HepG2 (cell line): Measurements from ENCODE around the gene CAST. TPM values are rescaled to one million over a fixed set of nuclear protein-coding genes. Genes with fewer than 3 reads are reported as not detected.

Experiments used
- ATAC-seq: fragments of 200-7000 bp; cut with Tn5 transposase; 3 replicates; pipeline ENCODE4 v1.9.1; 2020; ENCODE audit warnings: mild to moderate bottlenecking, moderate library complexity
- BruUV-seq: library from RNA; stranded (reverse); fragments of 400-500 nt; replicated peaks from 2 replicates; lab custom pipeline; 2021; lab: Mats Ljungman, UMichigan
- CTCF ChIA-PET: fragments of 300-600 bp; formaldehyde crosslinking; extraction: SDS; loops from one replicate; lab custom pipeline; 2021; ENCODE audit warnings: low total read pairs, inconsistent platforms, low intra/inter-chr PET ratio; lab: Yijun Ruan, JAX
- POLR2A ChIA-PET: fragments of 350-600 bp; sonication (Branson Sonifier 250); formaldehyde crosslinking; loops from one replicate; lab custom pipeline; 2020; ENCODE audit warnings: antibody characterized with exemption, inconsistent platforms; lab: Yijun Ruan, JAX
- DNase-seq: peaks from one replicate; pipeline ENCODE4 v3.0.0-alpha.2; 2015; ENCODE audit warnings: low spot score
- FAIRE-seq: peaks from 3 replicates; lab custom pipeline; 2011; peaks lifted over from hg19 to GRCh38; lab: Jason Lieb, UNC
- H2AFZ ChIP-seq: one replicate; pipeline ENCODE4 v1.6.1; 2011; ENCODE audit warnings: low read length, inconsistent platforms
- H3K27ac ChIP-seq: fragments of 300-600 bp; 3 replicates; pipeline ENCODE4 v1.8.0; 2011; ENCODE audit warnings: mixed run types, mild to moderate bottlenecking, mixed read lengths, low read length, inconsistent platforms; ENCODE audit not compliant: insufficient read depth; ENCODE audit errors: extremely low read length
- H3K27me3 ChIP-seq, 2 experiments: fragments of 200-600 bp in 1 of 2; 2 replicates in 1 of 2; 3 replicates in 1 of 2; pipeline versions ENCODE4 v1.6.0 to v1.8.0; 2011; ENCODE audit warnings: low read length in 2 of 2, mild to moderate bottlenecking in 2 of 2, moderate library complexity in 2 of 2, inconsistent platforms in 1 of 2; ENCODE audit not compliant: insufficient read depth in 2 of 2, control insufficient read depth in 1 of 2
- H3K36me3 ChIP-seq, 2 experiments: fragments of 200-600 bp in 1 of 2; replicated peaks in 1 of 2; 2 replicates in 1 of 2; 3 replicates in 1 of 2; pipeline versions ENCODE4 v1.5.1 to v1.8.0; 2011; ENCODE audit warnings: low read length in 2 of 2, inconsistent platforms in 1 of 2; ENCODE audit not compliant: insufficient read depth in 2 of 2, control insufficient read depth in 1 of 2
- H3K4me1 ChIP-seq: 2 replicates; pipeline ENCODE4 v1.5.1; 2012; ENCODE audit warnings: low read length, inconsistent platforms; ENCODE audit not compliant: insufficient read depth
- H3K4me2 ChIP-seq: 2 replicates; pipeline ENCODE4 v1.6.0; 2011; ENCODE audit warnings: low read depth, low read length, inconsistent platforms
- H3K4me3 ChIP-seq, 3 experiments: fragments of 200-600 bp in 1 of 3; sonication (generic), shearing (Covaris generic) in 1 of 3; replicated peaks in 1 of 3; 2 replicates each; pipeline ENCODE4 v1.5.1; 2011 to 2016; ENCODE audit warnings: low read length in 3 of 3, inconsistent platforms in 2 of 3, low read depth in 2 of 3, mild to moderate bottlenecking in 2 of 3, control low read depth in 1 of 3, mixed read lengths in 1 of 3; ENCODE audit not compliant: insufficient read depth in 1 of 3
- H3K79me2 ChIP-seq: one replicate; pipeline ENCODE4 v1.6.1; 2011; ENCODE audit warnings: low read length, inconsistent platforms; ENCODE audit not compliant: insufficient read depth
- H3K9ac ChIP-seq: 2 replicates; pipeline ENCODE4 v1.6.0; 2011; ENCODE audit warnings: mild to moderate bottlenecking, low read depth, low read length, inconsistent platforms; ENCODE audit not compliant: insufficient read depth
- H3K9me3 ChIP-seq: 2 replicates; pipeline ENCODE4 v1.5.1; 2012; ENCODE audit warnings: mild to moderate bottlenecking, low read length
- H4K20me1 ChIP-seq: 2 replicates; pipeline ENCODE4 v1.6.0; 2011; ENCODE audit warnings: inconsistent platforms, mild to moderate bottlenecking, low read length, moderate library complexity; ENCODE audit not compliant: insufficient read depth
- HBP1 ChIP-seq: IDR thresholded peaks from 2 replicates; pipeline ENCODE4 v1.6.1; 2016; ENCODE audit warnings: low read depth, control low read depth
- PBX3 ChIP-seq: sonication (generic); formaldehyde crosslinking; IDR thresholded peaks from 2 replicates; pipeline ENCODE4 v1.8.1; 2023; ENCODE audit warnings: missing genetic modification reagents, inconsistent platforms, borderline replicate concordance
- RARG ChIP-seq: sonication (generic); formaldehyde crosslinking; IDR thresholded peaks from 2 replicates; pipeline ENCODE4 v1.4.0; 2020; ENCODE audit warnings: low read depth, mild to moderate bottlenecking, missing genetic modification reagents
- ZNF121 ChIP-seq: sonication (generic); formaldehyde crosslinking; IDR thresholded peaks from 2 replicates; pipeline ENCODE4 v1.5.0; 2020; ENCODE audit warnings: mild to moderate bottlenecking, missing genetic modification reagents
- ZNF362 ChIP-seq: sonication (generic); formaldehyde crosslinking; IDR thresholded peaks from 2 replicates; pipeline ENCODE4 v1.4.0; 2020; ENCODE audit warnings: missing genetic modification reagents, mild to moderate bottlenecking, borderline replicate concordance
- ZNF460 ChIP-seq: sonication (generic); formaldehyde crosslinking; IDR thresholded peaks from 2 replicates; pipeline ENCODE4 v1.5.1; 2020; ENCODE audit warnings: missing genetic modification reagents, mild to moderate bottlenecking, borderline replicate concordance
- ZNF597 ChIP-seq: sonication (generic); formaldehyde crosslinking; IDR thresholded peaks from 2 replicates; pipeline ENCODE4 v1.5.0; 2020; ENCODE audit warnings: missing genetic modification reagents
- WGBS: methylation state at CpG from one replicate; pipeline ENCODE4 v1.1.6; 2017; ENCODE audit warnings: low lambda C conversion rate; 5-methylcytosine and 5-hydroxymethylcytosine counted together
- in situ Hi-C: cut with HindIII; loops from 2 replicates; pipeline ENCODE4 v1.10.0; 2017; ENCODE audit warnings: low pct_unique_long_range_greater_than_20kb; ENCODE audit not compliant: extremely low pct_ligation_motif_present
- intact Hi-C: fragments of 100-400 bp; cut with micrococcal nuclease; formaldehyde crosslinking; loops from one replicate; pipeline ENCODE4 v1.10.0; 2022; ENCODE audit not compliant: unreplicated experiment
- polyA plus RNA-seq, 8 experiments: library from polyadenylated mRNA; depleted of rRNA in 3 of 8; stranded (reverse) in 7 of 8; unstranded in 1 of 8; fragments of >200 nt; fragmentation: Illumina TruSeq in 4 of 8; extraction: Trizol in 4 of 8; gene quantifications; 2 replicates each; pipeline versions ENCODE4 v1.2.1 to v1.2.3, GENCODE V29; 2011 to 2016; ENCODE audit warnings: low read depth in 4 of 8, missing spikeins in 1 of 8, mixed read lengths in 1 of 8; ENCODE audit not compliant: insufficient read depth in 1 of 8
- total RNA-seq, 5 experiments: library from RNA; depleted of rRNA; stranded (reverse); fragments of >200 nt; fragmentation: Illumina TruSeq; extraction: Trizol; gene quantifications; 2 replicates each; pipeline ENCODE4 v1.2.3, GENCODE V29; 2016; ENCODE audit warnings: low read depth in 1 of 5

Gene CAST
- total and polyA plus RNA-seq, 2 of the 13 experiments (the other 11 are each of a cell fraction or from before 2014, with no cell fraction given), result 42.1 to 67.6 TPM

- ChIA-PET CTCF (no interaction called here), POLR2A (interaction anchor here (1.1 kb wide), 1 partner anchor 36 kb away, joined by 3 read pairs; the partner anchor contains the start of gene ERAP1)
- Histone ChIP-seq H3K27ac (no peak overlapping the region), H3K27me3 (no peaks in the 10 kb centered on the region), H3K79me2 (no peaks in the 10 kb centered on the region), H4K20me1 (no peaks in the 10 kb centered on the region), H3K4me1 (no peaks in the 10 kb centered on the region), H3K36me3 (peaks cover 8 to 54% of the 10 kb centered on the region in 2 experiments), H3K4me3 (no peak overlapping the region), H2AFZ (no peak overlapping the region), H3K9ac (no peak overlapping the region), H3K9me3 (no peaks in the 10 kb centered on the region), H3K4me2 (no peak overlapping the region)
- intact Hi-C loops, result no loop called here
- in situ Hi-C loops, result no loop called here
- 93% methylated on average over 1 of the region's 1 CpG for WGBS
- BruUV-seq, result no TSS peak
- DNase-seq (no peak), FAIRE-seq (no peak), ATAC-seq (no peak)
- TF ChIP-seq ZNF460 (CRISPR knock-in tag) (no peak), RARG (no peak), HBP1 (no peak), PBX3 (CRISPR knock-in tag) (no peak), ZNF362 (CRISPR knock-in tag) (no peak), ZNF121 (CRISPR knock-in tag) (no peak), ZNF597 (no peak)
These were observed 109.9 kb downstream of the CAST start for GRCh38 chr5:96772111-96772510.
